C4-2B (cell line): ENCODE measurements around the gene PAIP1.

Experiments used
- CTCF ChIP-seq: fragments of 450-650 bp; conservative IDR thresholded peaks from 2 replicates; pipeline ENCODE4 v1.5.1; 2017; ENCODE audit warnings: mild to moderate bottlenecking
- ZFX ChIP-seq: fragments of 450-650 bp; IDR thresholded peaks from 2 replicates; pipeline ENCODE4 v1.6.1; 2017

GRCh38 chr5:43543434-43543833 is 13.4 kb downstream of the PAIP1 start:
- TF ChIP-seq CTCF (no peak), ZFX (no peak)
